GM10266 (cell line): ENCODE data around the gene SNX9.
"Not testable (repeated sequence)": the region's sequence is repeated elsewhere in the genome, so short reads cannot be mapped to it uniquely, and the experiment has no call there.

Experiments
- DNase-seq: peaks from one replicate; pipeline ENCODE4 v3.0.0; 2012; ENCODE audit errors: extremely low spot score
- CTCF ChIP-seq: IDR thresholded peaks from 2 replicates; pipeline ENCODE4 v1.5.1; 2012; ENCODE audit warnings: mild to moderate bottlenecking, low read depth; ENCODE audit not compliant: control insufficient read depth, insufficient read depth; ENCODE audit errors: missing control alignments

Gene SNX9

GRCh38 chr6:157944983-157945931 lies 122.2 kb downstream of the SNX9 start:
- no peak for TF ChIP-seq CTCF
- DNase-seq: no peak

- no peak for TF ChIP-seq CTCF
- no peak for DNase-seq
These were observed 123.1 kb downstream of the SNX9 start for GRCh38 chr6:157946053-157946617.

GRCh38 chr6:157946865-157947532 lies 124.0 kb downstream of the SNX9 start:
- DNase-seq: peak; percentile 69
- TF ChIP-seq CTCF: peak; percentile 69

- DNase-seq: not testable (repeated sequence)
These were observed 127.9 kb downstream of the SNX9 start for GRCh38 chr6:157950899-157951298.

GRCh38 chr6:157951828-157952227 lies 128.8 kb downstream of the SNX9 start:
- TF ChIP-seq CTCF: no peak
- no peak for DNase-seq

- DNase-seq: no peak
These were observed 129.9 kb downstream of the SNX9 start for GRCh38 chr6:157952861-157953351.

More at GRCh38 chr6:157952861-157953351, 129.9 kb downstream of the SNX9 start:
- no peak for TF ChIP-seq CTCF
